GM19452 (cell line): Measurements from ENCODE around the gene TMC3.

Experiments
- ATAC-seq: cut with Tn5 transposase; IDR thresholded peaks from one replicate; pipeline ENCODE4 v1.9.1; 2021; ENCODE audit not compliant: unreplicated experiment

The TMC3 gene

GRCh38 chr15:81282606-81282895 lies 91.5 kb downstream of the TMC3 start:
- ATAC-seq: no peak

GRCh38 chr15:81281766-81282605 lies 92.0 kb downstream of the TMC3 start:
- no peak for ATAC-seq

- ATAC-seq: no peak
Measured at GRCh38 chr15:81281456-81281735, 92.6 kb downstream of the TMC3 start.
